Measurements from ENCODE around the gene ANKRA2.

ANKRA2 gene

GRCh38 chr5:73532195-73532594 is 33.2 kb downstream of the ANKRA2 start:
- no peaks in the 10 kb centered on the region for H3K4me1 ChIP-seq (ENCODE audit: low read length)
- H3K4me2 ChIP-seq (ENCODE audit: low read depth, low read length), result no peak overlapping the region
- H3K79me2 ChIP-seq (ENCODE audit: low read length), result no peaks in the 10 kb centered on the region
- H3K9me2 ChIP-seq (replicated peaks; ENCODE audit: insufficient read depth, low read length), result no peaks in the 10 kb centered on the region
- TF ChIP-seq EZH2 (optimal IDR thresholded peaks at IDR 0.05; ENCODE audit: low read depth, low read length), result no peak
- TF ChIP-seq CTCF (IDR thresholded peaks at IDR 0.05; ENCODE audit: low read length), result no peak
- TF ChIP-seq EZH2phosphoT487 (IDR thresholded peaks at IDR 0.05; ENCODE audit: low read length), result no peak
- no peak overlapping the region for H2AFZ ChIP-seq (ENCODE audit: low read length)
- H3K4me3 ChIP-seq (ENCODE audit: low read length), result no peak overlapping the region
- no peaks in the 10 kb centered on the region for H4K20me1 ChIP-seq (ENCODE audit: insufficient read depth, low read length)
- no peaks in the 10 kb centered on the region for H3K27me3 ChIP-seq (replicated peaks; ENCODE audit: insufficient read depth, low read length)
- no peak for DNase-seq
- H3K27ac ChIP-seq (ENCODE audit: low read length), result no peak overlapping the region
- H3K9ac ChIP-seq (ENCODE audit: low read length), result no peak overlapping the region
- no peaks in the 10 kb centered on the region for H3K36me3 ChIP-seq (replicated peaks; ENCODE audit: insufficient read depth, low read length)
- no peaks in the 10 kb centered on the region for H3F3A ChIP-seq (ENCODE audit: insufficient read depth, low read length)
- no peaks in the 10 kb centered on the region for H3K9me3 ChIP-seq (replicated peaks; ENCODE audit: insufficient read depth, low read length)

- Histone ChIP-seq H3K4me3 (ENCODE audit: low read length) (no peak overlapping the region), H3K9ac (ENCODE audit: low read length) (no peak overlapping the region), H4K20me1 (ENCODE audit: insufficient read depth, low read length) (no peaks in the 10 kb centered on the region), H3K9me3 (replicated peaks; ENCODE audit: insufficient read depth, low read length) (no peaks in the 10 kb centered on the region), H3K36me3 (replicated peaks; ENCODE audit: insufficient read depth, low read length) (no peaks in the 10 kb centered on the region), H3F3A (ENCODE audit: insufficient read depth, low read length) (no peaks in the 10 kb centered on the region), H3K4me2 (ENCODE audit: low read depth, low read length) (no peak overlapping the region), H3K27me3 (replicated peaks; ENCODE audit: insufficient read depth, low read length) (no peaks in the 10 kb centered on the region), H3K27ac (ENCODE audit: low read length) (no peak overlapping the region), H2AFZ (ENCODE audit: low read length) (no peak overlapping the region), H3K9me2 (replicated peaks; ENCODE audit: insufficient read depth, low read length) (no peaks in the 10 kb centered on the region), H3K79me2 (ENCODE audit: low read length) (no peaks in the 10 kb centered on the region), H3K4me1 (ENCODE audit: low read length) (no peaks in the 10 kb centered on the region)
- TF ChIP-seq EZH2 (optimal IDR thresholded peaks at IDR 0.05; ENCODE audit: low read depth, low read length) (no peak), EZH2phosphoT487 (IDR thresholded peaks at IDR 0.05; ENCODE audit: low read length) (no peak), CTCF (IDR thresholded peaks at IDR 0.05; ENCODE audit: low read length) (no peak)
- no peak for DNase-seq
Observed at GRCh38 chr5:73531356-73531755, 34.1 kb downstream of the ANKRA2 start.

DNA sequence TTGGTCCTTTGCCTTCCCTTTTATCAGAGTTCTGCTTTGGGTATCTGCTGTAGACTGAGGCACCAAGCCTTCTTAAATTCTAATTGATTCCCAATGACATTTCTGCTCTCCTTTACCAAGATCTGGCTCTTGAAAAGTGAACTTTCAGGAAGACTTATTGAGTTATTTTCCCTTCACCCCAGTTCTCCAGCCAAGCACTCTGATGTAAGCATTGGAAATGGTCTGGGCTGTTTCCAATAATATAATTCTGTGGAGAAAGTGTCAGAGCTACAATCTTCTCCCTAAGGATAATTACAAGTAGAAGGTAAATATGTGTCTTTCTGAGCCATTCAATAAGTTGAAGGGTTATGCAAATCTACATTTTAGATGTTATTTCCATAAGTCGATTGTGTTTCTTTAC is 36.4 kb downstream of the ANKRA2 start:
- Histone ChIP-seq H4K20me1 (ENCODE audit: insufficient read depth, low read length) (no peaks in the 10 kb centered on the region), H3K4me1 (ENCODE audit: low read length) (no peaks in the 10 kb centered on the region), H3F3A (ENCODE audit: insufficient read depth, low read length) (no peaks in the 10 kb centered on the region), H3K27me3 (replicated peaks; ENCODE audit: insufficient read depth, low read length) (no peaks in the 10 kb centered on the region), H3K4me3 (ENCODE audit: low read length) (no peak overlapping the region), H3K36me3 (replicated peaks; ENCODE audit: insufficient read depth, low read length) (no peaks in the 10 kb centered on the region), H3K9ac (ENCODE audit: low read length) (no peak overlapping the region), H2AFZ (ENCODE audit: low read length) (no peak overlapping the region), H3K79me2 (ENCODE audit: low read length) (no peaks in the 10 kb centered on the region), H3K9me2 (replicated peaks; ENCODE audit: insufficient read depth, low read length) (no peaks in the 10 kb centered on the region), H3K27ac (ENCODE audit: low read length) (no peak overlapping the region), H3K4me2 (ENCODE audit: low read depth, low read length) (no peak overlapping the region), H3K9me3 (replicated peaks; ENCODE audit: insufficient read depth, low read length) (no peaks in the 10 kb centered on the region)
- DNase-seq, result no peak
- TF ChIP-seq EZH2 (optimal IDR thresholded peaks at IDR 0.05; ENCODE audit: low read depth, low read length) (no peak), CTCF (IDR thresholded peaks at IDR 0.05; ENCODE audit: low read length) (no peak), EZH2phosphoT487 (IDR thresholded peaks at IDR 0.05; ENCODE audit: low read length) (no peak)
